Measurements from ENCODE around the gene GLB1L2. TPM values are rescaled to one million over a fixed set of nuclear protein-coding genes. Genes with fewer than 3 reads are reported as not detected.

The GLB1L2 gene
- polyA plus RNA-seq, 1 of the 3 experiments (the other 2 are of a cell fraction): 3.4 TPM

DNA sequence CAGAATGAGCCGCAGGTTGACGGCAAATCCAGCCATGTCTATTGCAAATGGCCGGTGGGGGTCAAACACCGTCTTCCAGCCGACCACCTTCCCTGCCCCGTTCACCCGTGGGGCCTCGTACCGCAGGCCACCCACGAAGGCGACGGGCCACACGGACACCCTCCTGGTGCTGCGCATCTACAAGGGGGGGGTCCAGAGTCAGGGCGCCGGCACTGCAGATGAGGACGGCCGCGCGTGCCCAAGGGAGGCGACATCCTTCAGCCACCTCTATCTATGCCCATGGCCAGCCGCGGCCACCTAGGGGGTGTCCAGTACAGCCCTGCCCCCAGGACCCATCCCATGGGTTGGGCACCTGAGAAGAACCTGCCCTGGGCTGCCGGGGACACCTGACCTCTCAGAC lies 51.0 kb downstream of the GLB1L2 start:
- H3K36me3 ChIP-seq (replicated peaks in 1 of 2; ENCODE audit: control insufficient read depth in 1 of 2, insufficient read depth in 2 of 2, low read length in 1 of 2): no peaks in the 10 kb centered on the region
- ChIA-PET POLR2A (no interaction called here), CTCF (no interaction called here)
- no peak overlapping the region for H3K27ac ChIP-seq (ENCODE audit: low read depth in 2 of 2, low read length in 1 of 2)
- no peaks in the 10 kb centered on the region for H3K9me2 ChIP-seq
- no peaks in the 10 kb centered on the region for H4K20me1 ChIP-seq (ENCODE audit: insufficient read depth)
- no peak overlapping the region for H3K9ac ChIP-seq
- no peaks in the 10 kb centered on the region for H3K27me3 ChIP-seq (ENCODE audit: insufficient read depth)
- H3K4me2 ChIP-seq: no peak overlapping the region
- H3F3A ChIP-seq (replicated peaks; ENCODE audit: insufficient read depth): no peaks in the 10 kb centered on the region
- no peak overlapping the region for H2AFZ ChIP-seq (ENCODE audit: low read depth)
- H3K9me3 ChIP-seq: no peaks in the 10 kb centered on the region
- TF ChIP-seq, protein P1, sequence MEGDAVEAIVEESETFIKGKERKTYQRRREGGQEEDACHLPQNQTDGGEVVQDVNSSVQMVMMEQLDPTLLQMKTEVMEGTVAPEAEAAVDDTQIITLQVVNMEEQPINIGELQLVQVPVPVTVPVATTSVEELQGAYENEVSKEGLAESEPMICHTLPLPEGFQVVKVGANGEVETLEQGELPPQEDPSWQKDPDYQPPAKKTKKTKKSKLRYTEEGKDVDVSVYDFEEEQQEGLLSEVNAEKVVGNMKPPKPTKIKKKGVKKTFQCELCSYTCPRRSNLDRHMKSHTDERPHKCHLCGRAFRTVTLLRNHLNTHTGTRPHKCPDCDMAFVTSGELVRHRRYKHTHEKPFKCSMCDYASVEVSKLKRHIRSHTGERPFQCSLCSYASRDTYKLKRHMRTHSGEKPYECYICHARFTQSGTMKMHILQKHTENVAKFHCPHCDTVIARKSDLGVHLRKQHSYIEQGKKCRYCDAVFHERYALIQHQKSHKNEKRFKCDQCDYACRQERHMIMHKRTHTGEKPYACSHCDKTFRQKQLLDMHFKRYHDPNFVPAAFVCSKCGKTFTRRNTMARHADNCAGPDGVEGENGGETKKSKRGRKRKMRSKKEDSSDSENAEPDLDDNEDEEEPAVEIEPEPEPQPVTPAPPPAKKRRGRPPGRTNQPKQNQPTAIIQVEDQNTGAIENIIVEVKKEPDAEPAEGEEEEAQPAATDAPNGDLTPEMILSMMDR (IDR thresholded peaks at IDR 0.05): no peak
- TF ChIP-seq IRF3 (IDR thresholded peaks at IDR 0.05; ENCODE audit: low read depth, low read length): no peak
- TF ChIP-seq, protein P2, sequence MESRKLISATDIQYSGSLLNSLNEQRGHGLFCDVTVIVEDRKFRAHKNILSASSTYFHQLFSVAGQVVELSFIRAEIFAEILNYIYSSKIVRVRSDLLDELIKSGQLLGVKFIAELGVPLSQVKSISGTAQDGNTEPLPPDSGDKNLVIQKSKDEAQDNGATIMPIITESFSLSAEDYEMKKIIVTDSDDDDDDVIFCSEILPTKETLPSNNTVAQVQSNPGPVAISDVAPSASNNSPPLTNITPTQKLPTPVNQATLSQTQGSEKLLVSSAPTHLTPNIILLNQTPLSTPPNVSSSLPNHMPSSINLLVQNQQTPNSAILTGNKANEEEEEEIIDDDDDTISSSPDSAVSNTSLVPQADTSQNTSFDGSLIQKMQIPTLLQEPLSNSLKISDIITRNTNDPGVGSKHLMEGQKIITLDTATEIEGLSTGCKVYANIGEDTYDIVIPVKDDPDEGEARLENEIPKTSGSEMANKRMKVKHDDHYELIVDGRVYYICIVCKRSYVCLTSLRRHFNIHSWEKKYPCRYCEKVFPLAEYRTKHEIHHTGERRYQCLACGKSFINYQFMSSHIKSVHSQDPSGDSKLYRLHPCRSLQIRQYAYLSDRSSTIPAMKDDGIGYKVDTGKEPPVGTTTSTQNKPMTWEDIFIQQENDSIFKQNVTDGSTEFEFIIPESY (IDR thresholded peaks at IDR 0.05; ENCODE audit: borderline replicate concordance, low read depth): no peak
- TF ChIP-seq NRF1 (IDR thresholded peaks at IDR 0.05; ENCODE audit: low read depth, low read length): no peak
- TF ChIP-seq, protein P3, sequence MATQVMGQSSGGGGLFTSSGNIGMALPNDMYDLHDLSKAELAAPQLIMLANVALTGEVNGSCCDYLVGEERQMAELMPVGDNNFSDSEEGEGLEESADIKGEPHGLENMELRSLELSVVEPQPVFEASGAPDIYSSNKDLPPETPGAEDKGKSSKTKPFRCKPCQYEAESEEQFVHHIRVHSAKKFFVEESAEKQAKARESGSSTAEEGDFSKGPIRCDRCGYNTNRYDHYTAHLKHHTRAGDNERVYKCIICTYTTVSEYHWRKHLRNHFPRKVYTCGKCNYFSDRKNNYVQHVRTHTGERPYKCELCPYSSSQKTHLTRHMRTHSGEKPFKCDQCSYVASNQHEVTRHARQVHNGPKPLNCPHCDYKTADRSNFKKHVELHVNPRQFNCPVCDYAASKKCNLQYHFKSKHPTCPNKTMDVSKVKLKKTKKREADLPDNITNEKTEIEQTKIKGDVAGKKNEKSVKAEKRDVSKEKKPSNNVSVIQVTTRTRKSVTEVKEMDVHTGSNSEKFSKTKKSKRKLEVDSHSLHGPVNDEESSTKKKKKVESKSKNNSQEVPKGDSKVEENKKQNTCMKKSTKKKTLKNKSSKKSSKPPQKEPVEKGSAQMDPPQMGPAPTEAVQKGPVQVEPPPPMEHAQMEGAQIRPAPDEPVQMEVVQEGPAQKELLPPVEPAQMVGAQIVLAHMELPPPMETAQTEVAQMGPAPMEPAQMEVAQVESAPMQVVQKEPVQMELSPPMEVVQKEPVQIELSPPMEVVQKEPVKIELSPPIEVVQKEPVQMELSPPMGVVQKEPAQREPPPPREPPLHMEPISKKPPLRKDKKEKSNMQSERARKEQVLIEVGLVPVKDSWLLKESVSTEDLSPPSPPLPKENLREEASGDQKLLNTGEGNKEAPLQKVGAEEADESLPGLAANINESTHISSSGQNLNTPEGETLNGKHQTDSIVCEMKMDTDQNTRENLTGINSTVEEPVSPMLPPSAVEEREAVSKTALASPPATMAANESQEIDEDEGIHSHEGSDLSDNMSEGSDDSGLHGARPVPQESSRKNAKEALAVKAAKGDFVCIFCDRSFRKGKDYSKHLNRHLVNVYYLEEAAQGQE (IDR thresholded peaks at IDR 0.05; ENCODE audit: low read depth, low read length): no peak
- no peak for TF ChIP-seq TEAD4 (IDR thresholded peaks at IDR 0.05; ENCODE audit: borderline replicate concordance, insufficient read depth)
- TF ChIP-seq PBX3 (IDR thresholded peaks at IDR 0.05): no peak
- peaks cover 0 to 11% of the 10 kb centered on the region in 2 experiments; a peak in 1 of 4 replicates for H3K4me1 ChIP-seq (ENCODE audit: control insufficient read depth in 1 of 2, insufficient read depth in 2 of 2, low read depth in 1 of 2, low read length in 1 of 2)
- no peak overlapping the region for H3K4me3 ChIP-seq (ENCODE audit: low read depth in 2 of 2, low read length in 1 of 2)
- H3K79me2 ChIP-seq (ENCODE audit: insufficient read depth): no peaks in the 10 kb centered on the region
- WGBS (ENCODE audit: low lambda C conversion rate): 100% methylated on average over 1 of the region's 24 CpGs
- no peak for DNase-seq
